GM12878 (cell line): ENCODE data around the gene PREX1. TPM values are rescaled to one million over a fixed set of nuclear protein-coding genes. Genes with fewer than 3 reads are reported as not detected.

Experiments used
- ATAC-seq: fragments of 200-7000 bp; cut with Tn5 transposase; 3 replicates; pipeline ENCODE4 v1.9.1; 2020; ENCODE audit warnings: mild to moderate bottlenecking, moderate library complexity
- BruUV-seq: library from RNA; stranded (reverse); fragments of 400-500 nt; replicated peaks from 2 replicates; lab custom pipeline; 2021; lab: Mats Ljungman, UMichigan
- CTCF ChIA-PET: fragments of 300-600 bp; sonication (Branson Sonifier 250); formaldehyde crosslinking; extraction: SDS; loops from one replicate; lab custom pipeline; 2021; ENCODE audit warnings: inconsistent platforms; lab: Yijun Ruan, JAX
- POLR2A ChIA-PET: fragments of 350-600 bp; formaldehyde crosslinking; extraction: SDS; loops from one replicate; lab custom pipeline; 2021; ENCODE audit warnings: inconsistent platforms; lab: Charles Lee
- RAD21 ChIA-PET: fragments of 300-600 bp; sonication (Branson Sonifier 250); formaldehyde crosslinking; loops from one replicate; lab custom pipeline; 2023; ENCODE audit warnings: antibody characterized with exemption; ENCODE audit not compliant: unreplicated experiment; lab: Charles Lee
- SMC1A ChIA-PET: fragments of 300-600 bp; sonication (Branson Sonifier 250); formaldehyde crosslinking; loops from one replicate; lab custom pipeline; 2023; ENCODE audit not compliant: unreplicated experiment, uncharacterized antibody; lab: Charles Lee
- DNase-seq: peaks from one replicate; pipeline ENCODE4 v3.0.0-alpha.2; 2011; ENCODE audit warnings: low read depth, low spot score
- FAIRE-seq: peaks from 3 replicates; lab custom pipeline; 2011; peaks lifted over from hg19 to GRCh38; lab: Jason Lieb, UNC
- H2AFZ ChIP-seq: 2 replicates; pipeline ENCODE4 v1.6.0; 2011; ENCODE audit warnings: low read depth, low read length, control low read depth; ENCODE audit not compliant: control insufficient read depth
- H3K27ac ChIP-seq: 2 replicates; pipeline ENCODE4 v1.5.1; 2011; ENCODE audit warnings: control low read depth; ENCODE audit not compliant: control insufficient read depth, insufficient read depth
- H3K27me3 ChIP-seq, 2 experiments: replicated peaks in 1 of 2; 2 replicates each; pipeline versions ENCODE4 v1.6.0 to v1.6.1; 2011; ENCODE audit warnings: low read length in 1 of 2; ENCODE audit not compliant: control insufficient read depth in 2 of 2, insufficient read depth in 2 of 2
- H3K36me3 ChIP-seq, 2 experiments: 2 replicates each; pipeline ENCODE4 v1.5.1; 2011; ENCODE audit warnings: low read length in 1 of 2; ENCODE audit not compliant: control insufficient read depth in 2 of 2, insufficient read depth in 2 of 2
- H3K4me1 ChIP-seq: 2 replicates; pipeline ENCODE4 v1.6.1; 2011; ENCODE audit warnings: mild to moderate bottlenecking, low read length, moderate library complexity, mixed read lengths; ENCODE audit not compliant: control insufficient read depth, insufficient read depth
- H3K4me2 ChIP-seq: 2 replicates; pipeline ENCODE4 v1.6.0; 2011; ENCODE audit warnings: control low read depth; ENCODE audit not compliant: control insufficient read depth, insufficient read depth
- H3K4me3 ChIP-seq: fragments of 200-600 bp; sonication (generic); 2 replicates; pipeline ENCODE4 v1.5.1; 2016
- H3K79me2 ChIP-seq: 2 replicates; pipeline ENCODE4 v1.6.0; 2011; ENCODE audit warnings: low read length; ENCODE audit not compliant: control insufficient read depth, insufficient read depth
- H3K9ac ChIP-seq: 2 replicates; pipeline ENCODE4 v1.8.0; 2011; ENCODE audit warnings: low read length, control low read depth, mixed read lengths; ENCODE audit not compliant: control insufficient read depth, insufficient read depth
- H3K9me3 ChIP-seq: replicated peaks from 3 replicates; pipeline ENCODE4 v1.5.1; 2011; ENCODE audit warnings: mild to moderate bottlenecking, low read length; ENCODE audit not compliant: control insufficient read depth, insufficient read depth
- H4K20me1 ChIP-seq: 2 replicates; pipeline ENCODE4 v1.6.0; 2011; ENCODE audit not compliant: control insufficient read depth, insufficient read depth
- CEBPZ ChIP-seq: fragments of 150-350 bp; IDR thresholded peaks from 2 replicates; pipeline ENCODE4 v1.6.1; 2016; ENCODE audit warnings: low read depth, low read length
- ETV6 ChIP-seq, 2 experiments: fragments of 450-650 bp in 1 of 2; IDR thresholded peaks in 1 of 2; conservative IDR thresholded peaks in 1 of 2; 2 replicates each; pipeline ENCODE4 v1.6.1; 2014; ENCODE audit warnings: antibody characterized with exemption in 1 of 2, borderline replicate concordance in 1 of 2, low read depth in 1 of 2, mild to moderate bottlenecking in 1 of 2, moderate library complexity in 1 of 2
- GABPA ChIP-seq: IDR thresholded peaks from 2 replicates; pipeline ENCODE4 v1.6.1; 2014; ENCODE audit warnings: antibody characterized with exemption, low read depth, mild to moderate bottlenecking, inconsistent platforms
- GATAD2B ChIP-seq: fragments of 450-650 bp; conservative IDR thresholded peaks from 2 replicates; pipeline ENCODE4 v1.6.1; 2017; ENCODE audit warnings: low read depth, mild to moderate bottlenecking, moderate library complexity
- KDM1A ChIP-seq: fragments of 200-600 bp; sonication (generic); IDR thresholded peaks from 2 replicates; pipeline ENCODE4 v1.6.1; 2016; ENCODE audit warnings: borderline replicate concordance
- LARP7 ChIP-seq: fragments of 450-650 bp; IDR thresholded peaks from 2 replicates; pipeline ENCODE4 v1.6.1; 2017; ENCODE audit warnings: mild to moderate bottlenecking
- MYC ChIP-seq: IDR thresholded peaks from 2 replicates; pipeline ENCODE4 v1.6.1; 2011; ENCODE audit warnings: mild to moderate bottlenecking, low read length, moderate library complexity, inconsistent platforms; ENCODE audit not compliant: insufficient read depth, insufficient replicate concordance, insufficient read length, severe bottlenecking
- NFYA ChIP-seq: IDR thresholded peaks from 2 replicates; pipeline ENCODE4 v1.6.1; 2011; ENCODE audit warnings: low read depth, mild to moderate bottlenecking, low read length, improper control_type of control experiment, borderline replicate concordance
- RCOR1 ChIP-seq: conservative IDR thresholded peaks from 2 replicates; pipeline ENCODE4 v1.6.1; 2012; ENCODE audit warnings: low read depth, low read length, improper control_type of control experiment
- TCF3 ChIP-seq: IDR thresholded peaks from 2 replicates; pipeline ENCODE4 v1.6.1; 2012; ENCODE audit warnings: low read depth, mild to moderate bottlenecking, low read length, borderline replicate concordance; ENCODE audit not compliant: insufficient read depth
- YY1 ChIP-seq: IDR thresholded peaks from 2 replicates; pipeline ENCODE4 v1.6.1; 2011; ENCODE audit warnings: low read depth, mild to moderate bottlenecking, low read length
- ZNF207 ChIP-seq: fragments of 450-650 bp; IDR thresholded peaks from 2 replicates; pipeline ENCODE4 v1.6.1; 2014; ENCODE audit warnings: antibody characterized with exemption, mild to moderate bottlenecking, borderline replicate concordance
- ZNF24 ChIP-seq: fragments of 450-650 bp; IDR thresholded peaks from 2 replicates; pipeline ENCODE4 v1.6.1; 2017; ENCODE audit warnings: antibody characterized with exemption, mild to moderate bottlenecking
- WGBS: methylation state at CpG from one replicate; pipeline ENCODE4 v1.1.6; 2016; ENCODE audit warnings: low lambda C conversion rate; ENCODE audit not compliant: insufficient replicate concordance, insufficient coverage; ENCODE audit errors: missing lambda C conversion rate; 5-methylcytosine and 5-hydroxymethylcytosine counted together
- in situ Hi-C: fragments of 300-500 bp; cut with MboI; formaldehyde crosslinking; loops from 9 replicates; pipeline ENCODE4 v1.14.3; 2018; ENCODE audit warnings: mixed read lengths
- intact Hi-C: fragments of 100-400 bp; cut with micrococcal nuclease; formaldehyde crosslinking; loops from one replicate; pipeline ENCODE4 v1.14.2; 2022; ENCODE audit not compliant: unreplicated experiment
- polyA plus RNA-seq, 11 experiments: library from polyadenylated mRNA; depleted of rRNA in 4 of 11; unstranded in 6 of 11; stranded (reverse) in 5 of 11; fragments of >200 nt; fragmentation: Nextera tagmentation in 4 of 11; fragmentation: Illumina TruSeq in 1 of 11; extraction: Ambion mirVana in 4 of 11; extraction: Trizol in 1 of 11; gene quantifications; 1 replicate in 1 of 11; 2 replicates in 10 of 11; pipeline versions ENCODE4 v1.2.1 to v1.2.3, GENCODE V29; 2011 to 2016; ENCODE audit warnings: inconsistent platforms in 2 of 11, missing spikeins in 2 of 11, low read depth in 1 of 11
- total RNA-seq, 4 experiments: library from RNA; depleted of rRNA in 3 of 4; stranded (reverse); fragments of >200 nt in 3 of 4; fragmentation: Illumina TruSeq in 1 of 4; extraction: Trizol in 1 of 4; gene quantifications; 2 replicates each; pipeline versions ENCODE4 v1.2.1 to v1.2.3, GENCODE V29; 2013 to 2021
- TF ChIP-seq, protein P1 (sequence below): fragments of 450-650 bp; IDR thresholded peaks from 2 replicates; pipeline ENCODE4 v1.6.1; 2017; ENCODE audit warnings: mild to moderate bottlenecking, low read depth, inconsistent platforms; ENCODE audit not compliant: poor library complexity, severe bottlenecking
- TF ChIP-seq, protein P2 (sequence below): fragments of 450-650 bp; IDR thresholded peaks from 2 replicates; pipeline ENCODE4 v1.6.1; 2017; ENCODE audit warnings: mild to moderate bottlenecking, moderate library complexity

Gene PREX1
- total and polyA plus RNA-seq, 10 of the 15 experiments (the other 5 are each of a cell fraction or from before 2014, with no cell fraction given): 2.6 to 114 (median 38.9) TPM

GRCh38 chr20:48813446-48813747 lies 14.4 kb downstream of the PREX1 start:
- in situ Hi-C loops (no loop called here), intact Hi-C loops (no loop called here)
- peaks cover 95% of the 10 kb centered on the region for H3K79me2 ChIP-seq
- ChIA-PET SMC1A (interaction anchor here (1.4 to 1.8 kb wide), 2 partner anchors 15 to 21 kb away, joined by 4 read pairs; no protein-coding TSS in a partner anchor), CTCF (no interaction called here), POLR2A (interaction anchor here (1.1 kb wide), 1 partner anchor 10 kb away, joined by 3 read pairs; no protein-coding TSS in a partner anchor), RAD21 (interaction anchor here (1.0 to 1.6 kb wide), 2 partner anchors 21 to 24 kb away, joined by 3 read pairs; no protein-coding TSS in a partner anchor)
- H3K36me3 ChIP-seq: peaks cover 6 to 19% of the 10 kb centered on the region in 2 experiments
- TF ChIP-seq NFYA: no peak
- TF ChIP-seq TCF3: no peak
- TF ChIP-seq RCOR1: no peak
- TF ChIP-seq GATAD2B: no peak
- TF ChIP-seq, protein P1, sequence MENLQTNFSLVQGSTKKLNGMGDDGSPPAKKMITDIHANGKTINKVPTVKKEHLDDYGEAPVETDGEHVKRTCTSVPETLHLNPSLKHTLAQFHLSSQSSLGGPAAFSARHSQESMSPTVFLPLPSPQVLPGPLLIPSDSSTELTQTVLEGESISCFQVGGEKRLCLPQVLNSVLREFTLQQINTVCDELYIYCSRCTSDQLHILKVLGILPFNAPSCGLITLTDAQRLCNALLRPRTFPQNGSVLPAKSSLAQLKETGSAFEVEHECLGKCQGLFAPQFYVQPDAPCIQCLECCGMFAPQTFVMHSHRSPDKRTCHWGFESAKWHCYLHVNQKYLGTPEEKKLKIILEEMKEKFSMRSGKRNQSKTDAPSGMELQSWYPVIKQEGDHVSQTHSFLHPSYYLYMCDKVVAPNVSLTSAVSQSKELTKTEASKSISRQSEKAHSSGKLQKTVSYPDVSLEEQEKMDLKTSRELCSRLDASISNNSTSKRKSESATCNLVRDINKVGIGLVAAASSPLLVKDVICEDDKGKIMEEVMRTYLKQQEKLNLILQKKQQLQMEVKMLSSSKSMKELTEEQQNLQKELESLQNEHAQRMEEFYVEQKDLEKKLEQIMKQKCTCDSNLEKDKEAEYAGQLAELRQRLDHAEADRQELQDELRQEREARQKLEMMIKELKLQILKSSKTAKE: no peak
- no peak for TF ChIP-seq GABPA
- no peak for TF ChIP-seq KDM1A
- TF ChIP-seq ETV6 (conservative IDR thresholded peaks at IDR 0.05 in 1 of 2, IDR thresholded peaks at IDR 0.05 in 1 of 2; ENCODE audit: borderline replicate concordance in 1 of 2, low read depth in 1 of 2): no peak
- TF ChIP-seq ZNF207: no peak
- no peak for TF ChIP-seq MYC
- TF ChIP-seq ZNF24: no peak
- TF ChIP-seq YY1: no peak
- TF ChIP-seq, protein P2, sequence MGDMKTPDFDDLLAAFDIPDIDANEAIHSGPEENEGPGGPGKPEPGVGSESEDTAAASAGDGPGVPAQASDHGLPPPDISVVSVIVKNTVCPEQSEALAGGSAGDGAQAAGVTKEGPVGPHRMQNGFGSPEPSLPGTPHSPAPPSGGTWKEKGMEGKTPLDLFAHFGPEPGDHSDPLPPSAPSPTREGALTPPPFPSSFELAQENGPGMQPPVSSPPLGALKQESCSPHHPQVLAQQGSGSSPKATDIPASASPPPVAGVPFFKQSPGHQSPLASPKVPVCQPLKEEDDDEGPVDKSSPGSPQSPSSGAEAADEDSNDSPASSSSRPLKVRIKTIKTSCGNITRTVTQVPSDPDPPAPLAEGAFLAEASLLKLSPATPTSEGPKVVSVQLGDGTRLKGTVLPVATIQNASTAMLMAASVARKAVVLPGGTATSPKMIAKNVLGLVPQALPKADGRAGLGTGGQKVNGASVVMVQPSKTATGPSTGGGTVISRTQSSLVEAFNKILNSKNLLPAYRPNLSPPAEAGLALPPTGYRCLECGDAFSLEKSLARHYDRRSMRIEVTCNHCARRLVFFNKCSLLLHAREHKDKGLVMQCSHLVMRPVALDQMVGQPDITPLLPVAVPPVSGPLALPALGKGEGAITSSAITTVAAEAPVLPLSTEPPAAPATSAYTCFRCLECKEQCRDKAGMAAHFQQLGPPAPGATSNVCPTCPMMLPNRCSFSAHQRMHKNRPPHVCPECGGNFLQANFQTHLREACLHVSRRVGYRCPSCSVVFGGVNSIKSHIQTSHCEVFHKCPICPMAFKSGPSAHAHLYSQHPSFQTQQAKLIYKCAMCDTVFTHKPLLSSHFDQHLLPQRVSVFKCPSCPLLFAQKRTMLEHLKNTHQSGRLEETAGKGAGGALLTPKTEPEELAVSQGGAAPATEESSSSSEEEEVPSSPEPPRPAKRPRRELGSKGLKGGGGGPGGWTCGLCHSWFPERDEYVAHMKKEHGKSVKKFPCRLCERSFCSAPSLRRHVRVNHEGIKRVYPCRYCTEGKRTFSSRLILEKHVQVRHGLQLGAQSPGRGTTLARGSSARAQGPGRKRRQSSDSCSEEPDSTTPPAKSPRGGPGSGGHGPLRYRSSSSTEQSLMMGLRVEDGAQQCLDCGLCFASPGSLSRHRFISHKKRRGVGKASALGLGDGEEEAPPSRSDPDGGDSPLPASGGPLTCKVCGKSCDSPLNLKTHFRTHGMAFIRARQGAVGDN: no peak
- TF ChIP-seq LARP7: no peak
- no peak for TF ChIP-seq CEBPZ
- no peak for FAIRE-seq
- no peak overlapping the region for H3K4me3 ChIP-seq
- peaks cover 8% of the 10 kb centered on the region; the same call in 2 of the 3 replicates for H3K9me3 ChIP-seq
- 37% methylated on average over 3 of the region's 3 CpGs for WGBS
- H3K27me3 ChIP-seq: no peaks in the 10 kb centered on the region
- peaks cover 4% of the 10 kb centered on the region; the same call in 1 of the 2 replicates for H4K20me1 ChIP-seq
- H3K4me2 ChIP-seq: no peak overlapping the region
- no peak for DNase-seq
- peaks cover 25% of the 10 kb centered on the region for H3K4me1 ChIP-seq
- no peak for ATAC-seq
- H2AFZ ChIP-seq: no peak overlapping the region
- no peak overlapping the region for H3K27ac ChIP-seq
- BruUV-seq: no TSS peak
- no peak overlapping the region for H3K9ac ChIP-seq
